MM.1S (cell line): ENCODE data around the gene KCNIP1.

Experiments
- CTCF ChIP-seq: fragments of 300-600 bp; sonication (generic); IDR thresholded peaks from 2 replicates; pipeline ENCODE4 v1.5.1; 2016; ENCODE audit warnings: antibody characterized with exemption, low read length, mixed read lengths
- EZH2 ChIP-seq: fragments of 300-600 bp; sonication (generic); optimal IDR thresholded peaks from 2 replicates; pipeline ENCODE3; 2017; ENCODE audit warnings: low read depth, mild to moderate bottlenecking, antibody characterized with exemption, low read length, mixed read lengths
- EZH2phosphoT487 ChIP-seq: fragments of 300-600 bp; sonication (generic); IDR thresholded peaks from 2 replicates; pipeline ENCODE4 v1.6.1; 2018; ENCODE audit warnings: antibody characterized with exemption, low read length

DNA sequence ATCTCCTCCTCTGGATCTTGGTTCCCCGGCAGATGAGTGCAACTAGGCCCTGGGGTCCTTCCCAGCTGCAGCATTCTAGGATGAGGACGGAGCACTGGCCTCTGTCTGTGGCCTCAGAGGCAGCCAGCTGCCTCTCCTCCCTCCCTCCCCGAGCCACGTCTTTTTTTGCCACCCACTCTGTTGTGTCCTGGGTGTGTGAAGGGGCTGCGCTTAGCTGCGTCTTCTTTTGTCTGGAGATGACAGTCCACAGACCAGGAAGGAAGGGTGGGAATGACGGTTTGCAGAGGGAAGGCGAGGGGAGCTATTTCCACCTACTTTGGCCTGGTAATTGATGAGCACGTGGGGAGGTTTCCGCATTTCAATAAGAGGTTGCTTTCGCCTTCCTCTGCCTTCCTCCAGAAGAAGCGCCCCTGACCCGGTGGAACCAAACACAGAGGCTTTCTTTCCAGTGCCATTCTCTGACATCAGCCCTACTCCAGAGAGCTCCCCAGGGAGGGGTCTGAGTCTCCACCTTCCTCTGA is 245.2 kb downstream of the KCNIP1 start:
- TF ChIP-seq CTCF (no peak), EZH2 (no peak), EZH2phosphoT487 (no peak)
